GM21367 (cell line): ENCODE data around the gene TMED6.
"Not testable (repeated sequence)": the region's sequence is repeated elsewhere in the genome, so short reads cannot be mapped to it uniquely, and the experiment has no call there.

ENCODE experiments used
- ATAC-seq: cut with Tn5 transposase; IDR thresholded peaks from one replicate; pipeline ENCODE4 v1.9.1; 2021; ENCODE audit not compliant: unreplicated experiment

Gene TMED6

DNA sequence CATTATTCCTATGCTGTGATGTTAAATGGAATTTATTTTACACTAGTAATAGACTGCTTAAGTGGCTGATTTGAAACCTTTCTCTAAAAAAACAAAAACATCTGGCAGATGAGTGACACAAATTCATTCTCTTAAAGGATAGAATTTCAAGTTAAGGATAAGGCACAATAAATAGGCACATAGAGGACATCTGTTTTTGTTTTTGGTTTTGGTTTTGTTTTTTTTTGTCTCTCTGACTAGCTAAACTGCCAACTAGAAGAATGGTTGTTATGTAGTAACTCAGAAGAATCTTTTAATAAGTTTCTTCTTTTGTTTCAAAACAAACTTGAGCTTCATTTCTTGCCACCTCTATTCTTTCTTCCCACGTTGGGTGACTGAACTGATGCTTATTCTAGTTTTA is 45.6 kb downstream of the TMED6 start:
- no peak for ATAC-seq

DNA sequence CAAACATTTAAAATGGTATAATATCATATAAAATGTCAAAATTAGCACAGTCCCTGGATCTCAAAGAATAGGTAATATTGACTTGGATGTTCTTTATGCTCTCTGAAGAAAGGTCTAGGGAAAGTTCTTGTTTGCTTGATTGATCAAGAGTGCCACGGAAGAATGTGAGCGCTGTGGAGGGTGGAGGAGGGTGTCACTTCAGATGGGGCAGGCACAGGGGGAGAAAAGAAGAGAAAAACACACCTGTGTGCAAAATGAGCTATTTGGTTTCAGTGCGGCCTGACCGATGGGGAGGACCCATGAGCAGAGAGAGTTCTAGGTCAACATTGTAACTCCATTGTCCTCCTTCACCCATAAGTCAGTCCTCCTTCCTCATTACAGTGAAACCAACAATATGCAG is 49.3 kb downstream of the TMED6 start:
- no peak for ATAC-seq

DNA sequence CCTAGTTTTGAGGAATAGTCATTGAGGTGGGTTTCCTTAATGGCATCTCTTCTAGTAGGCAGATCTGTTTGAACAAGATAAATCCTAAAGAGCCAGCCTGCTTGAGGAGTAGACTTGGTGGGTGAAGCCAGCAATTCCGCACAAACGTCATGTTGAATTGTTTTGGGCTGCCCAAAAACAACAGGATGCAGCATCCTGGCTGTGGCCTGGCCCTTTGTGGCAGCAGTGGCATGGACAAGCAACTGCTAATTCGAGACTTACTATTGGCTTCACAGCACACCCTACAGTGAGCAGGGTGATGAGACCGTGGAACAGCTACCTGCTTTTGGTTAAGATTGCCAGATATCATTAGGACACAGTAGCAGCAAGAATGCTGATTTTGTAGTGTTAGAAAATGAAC is 49.7 kb downstream of the TMED6 start:
- ATAC-seq = no peak

DNA sequence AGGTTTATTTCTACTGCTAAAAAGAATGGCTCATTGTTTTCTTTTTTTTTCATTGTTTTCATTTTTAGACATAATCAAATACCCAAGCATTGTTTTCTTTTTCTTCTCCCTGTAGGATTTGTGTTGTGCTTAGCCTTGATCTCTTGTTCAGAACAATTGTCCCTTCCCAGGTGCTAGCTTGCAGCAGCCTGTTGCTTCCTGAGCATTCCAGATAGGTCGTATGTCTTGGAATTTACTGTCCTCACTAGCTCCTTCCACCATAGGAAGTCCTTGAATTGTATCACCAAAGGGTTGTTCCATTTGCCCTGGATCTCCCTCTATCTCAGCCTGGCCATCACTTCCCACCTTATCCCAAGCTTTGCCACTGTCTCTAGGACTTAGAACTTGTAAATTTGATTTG is 50.4 kb downstream of the TMED6 start:
- no peak for ATAC-seq

DNA sequence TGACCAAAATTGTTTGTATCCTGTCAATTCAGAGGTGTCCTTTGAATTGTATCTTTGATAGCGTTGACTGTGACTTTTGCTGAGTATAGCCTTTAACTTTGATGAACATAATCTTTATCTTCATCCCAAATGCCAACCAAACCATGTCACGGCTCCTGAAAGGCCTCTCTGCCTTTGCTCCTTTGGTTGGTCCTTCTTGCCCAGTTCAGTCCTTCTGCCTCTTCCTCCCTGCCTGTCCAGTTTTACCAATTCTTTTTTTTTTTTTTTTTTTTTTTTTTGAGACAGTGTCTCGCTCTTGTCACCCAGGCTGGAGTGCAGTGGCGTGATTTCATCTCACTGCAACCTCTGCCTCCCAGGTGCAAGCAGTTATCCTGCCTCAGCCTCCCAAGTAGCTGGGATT is 53.3 kb downstream of the TMED6 start:
- no peak for ATAC-seq

DNA sequence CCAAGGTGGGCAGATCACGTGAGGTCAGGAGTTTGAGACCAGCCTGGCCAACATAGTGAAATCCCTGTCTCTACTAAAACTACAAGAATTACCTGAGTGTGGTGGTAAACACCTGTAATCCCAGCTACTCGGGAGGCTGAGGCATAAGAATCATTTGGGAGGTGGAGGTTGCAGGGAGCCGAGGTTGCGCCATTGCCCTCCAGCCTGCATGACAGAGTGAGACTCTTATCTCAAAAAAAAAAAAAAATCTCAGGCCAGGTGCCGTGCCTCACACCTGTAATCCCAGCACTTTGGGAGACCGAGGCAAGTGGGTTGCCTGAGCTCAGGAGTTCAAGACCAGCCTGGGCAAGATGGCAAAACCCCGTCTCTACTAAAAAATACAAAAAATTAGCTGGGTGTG is 54.8 kb downstream of the TMED6 start:
- not testable (repeated sequence) for ATAC-seq

DNA sequence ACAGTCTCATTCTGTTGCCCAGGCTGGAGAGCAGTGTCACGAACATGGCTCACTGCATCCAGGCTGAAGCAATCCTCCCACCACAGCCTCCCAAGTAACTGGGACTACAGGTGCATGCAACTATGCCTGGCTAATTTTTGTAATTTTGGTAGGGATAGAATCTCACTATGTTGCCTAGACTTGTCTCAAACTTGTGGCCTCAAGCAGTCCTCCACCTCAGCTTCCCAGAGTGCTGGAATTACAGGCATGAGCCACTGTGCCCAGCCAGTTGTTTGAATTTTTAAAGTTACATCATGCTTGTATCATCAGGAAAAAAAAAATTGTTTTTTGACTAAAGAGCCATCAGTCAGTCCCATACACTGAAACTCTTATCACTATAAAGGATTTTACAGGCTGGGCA is 57.5 kb downstream of the TMED6 start:
- no peak for ATAC-seq

DNA sequence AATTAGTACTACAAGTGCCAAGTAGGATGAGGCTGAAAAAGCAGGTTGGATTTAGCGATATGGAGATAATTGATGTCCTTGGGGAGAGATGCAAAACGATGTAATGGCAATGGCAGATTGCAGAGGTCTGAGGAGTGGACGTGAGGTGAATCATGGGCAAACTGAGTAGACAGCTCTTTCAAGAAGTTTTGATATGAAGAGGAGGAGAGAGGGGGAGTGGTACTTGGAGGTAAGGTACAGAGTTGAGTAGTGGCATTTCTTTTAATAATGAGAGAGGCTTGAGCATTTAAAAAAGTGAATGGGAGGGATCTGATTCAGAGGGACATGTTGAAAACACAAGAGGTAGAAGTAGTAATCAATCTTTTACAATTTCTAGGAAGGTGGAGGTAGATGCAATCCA is 58.2 kb downstream of the TMED6 start:
- ATAC-seq = no peak
